ENCODE measurements around the gene ARHGAP40. TPM values are rescaled to one million over a fixed set of nuclear protein-coding genes. Genes with fewer than 3 reads are reported as not detected.

The ARHGAP40 gene
- total and polyA plus RNA-seq, 10 donors, result 0.03 TPM; not detected in 9

DNA sequence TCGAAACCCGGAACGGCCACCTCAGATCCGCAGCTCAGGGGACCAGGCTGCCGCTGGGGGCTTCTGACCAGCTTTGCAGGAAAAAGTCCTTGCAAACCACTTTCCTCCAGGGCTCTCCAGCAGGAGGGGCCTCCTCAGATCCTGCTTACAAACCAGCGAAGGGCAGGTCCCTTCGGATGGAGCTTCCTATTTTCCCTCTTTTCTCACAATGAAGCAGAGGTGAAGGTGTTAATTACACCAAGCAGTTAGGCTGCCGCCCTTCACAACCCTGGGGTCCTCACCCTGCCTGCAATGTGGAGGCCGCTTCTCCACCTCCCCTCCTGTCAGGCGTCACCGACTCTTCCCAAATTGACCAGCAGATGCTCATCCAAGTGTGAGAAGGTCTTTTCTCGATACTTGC is 5.7 kb downstream of the ARHGAP40 start:
- DNase-seq, result no peak
- peaks cover 0 to 60% (median 18%) of the 10 kb centered on the region in 7 donors for H3K27me3 ChIP-seq (replicated peaks in 1 of 7)
- H3K27ac ChIP-seq, result no peak overlapping the region
- 32 to 40% (median 38%) methylated on average over 12 of the region's 12 CpGs for WGBS, 5 donors
- TF ChIP-seq CTCF (IDR thresholded peaks at IDR 0.05 in 8 of 11, conservative IDR thresholded peaks at IDR 0.05 in 3 of 11) (no peak), POLR2AphosphoS5 (IDR thresholded peaks at IDR 0.05) (no peak), POLR2A (IDR thresholded peaks at IDR 0.05) (no peak)
- H3K4me1 ChIP-seq, result no peaks in the 10 kb centered on the region
- intact Hi-C loops (cut with DNase I; ENCODE audit: low total_unique reads), result no loop called here
- no peaks in the 10 kb centered on the region for H3K9me3 ChIP-seq
- no peaks in the 10 kb centered on the region for H3K36me3 ChIP-seq
- H3K4me3 ChIP-seq, result no peak overlapping the region

GRCh38 chr20:38608188-38608587 is 6.6 kb downstream of the ARHGAP40 start:
- no peak overlapping the region for H3K27ac ChIP-seq
- TF ChIP-seq POLR2AphosphoS5 (IDR thresholded peaks at IDR 0.05), result no peak
- no peak for TF ChIP-seq POLR2A (IDR thresholded peaks at IDR 0.05)
- no peak for TF ChIP-seq CTCF (IDR thresholded peaks at IDR 0.05 in 8 of 11, conservative IDR thresholded peaks at IDR 0.05 in 3 of 11)
- no peaks in the 10 kb centered on the region for H3K4me1 ChIP-seq
- WGBS, 5 donors, result 65 to 81% (median 74%) methylated on average over 4 of the region's 4 CpGs
- no peaks in the 10 kb centered on the region for H3K36me3 ChIP-seq
- no peak overlapping the region for H3K4me3 ChIP-seq
- H3K9me3 ChIP-seq, result no peaks in the 10 kb centered on the region
- DNase-seq, result no peak
- H3K27me3 ChIP-seq (replicated peaks in 1 of 7), result peaks cover 0 to 57% (median 10%) of the 10 kb centered on the region in 7 donors
- intact Hi-C loops (cut with DNase I; ENCODE audit: low total_unique reads), result no loop called here

- intact Hi-C loops (cut with DNase I; ENCODE audit: low total_unique reads), result no loop called here
- Histone ChIP-seq H3K4me1 (no peaks in the 10 kb centered on the region), H3K27me3 (replicated peaks in 1 of 7) (peaks cover 0 to 49% (median 4%) of the 10 kb centered on the region in 7 donors), H3K9me3 (no peaks in the 10 kb centered on the region), H3K4me3 (no peak overlapping the region), H3K36me3 (no peaks in the 10 kb centered on the region), H3K27ac (no peak overlapping the region)
- WGBS, 5 donors, result 83 to 92% (median 90%) methylated on average over 4 of the region's 4 CpGs
- TF ChIP-seq POLR2AphosphoS5 (IDR thresholded peaks at IDR 0.05) (no peak), POLR2A (IDR thresholded peaks at IDR 0.05) (no peak), CTCF (IDR thresholded peaks at IDR 0.05 in 8 of 11, conservative IDR thresholded peaks at IDR 0.05 in 3 of 11) (no peak)
- DNase-seq, result no peak
Measured at GRCh38 chr20:38609815-38610214, 8.2 kb downstream of the ARHGAP40 start.

GRCh38 chr20:38610521-38610920 is 8.9 kb downstream of the ARHGAP40 start:
- WGBS, 5 donors, result 77 to 80% (median 79%) methylated on average over 5 of the region's 5 CpGs
- intact Hi-C loops (cut with DNase I; ENCODE audit: low total_unique reads), result no loop called here
- Histone ChIP-seq H3K27ac (no peak overlapping the region), H3K4me3 (no peak overlapping the region), H3K27me3 (replicated peaks in 1 of 7) (peaks cover 0 to 50% (median 0%) of the 10 kb centered on the region in 7 donors), H3K4me1 (no peaks in the 10 kb centered on the region), H3K36me3 (no peaks in the 10 kb centered on the region), H3K9me3 (no peaks in the 10 kb centered on the region)
- TF ChIP-seq POLR2AphosphoS5 (IDR thresholded peaks at IDR 0.05), result no peak
- no peak for TF ChIP-seq CTCF (IDR thresholded peaks at IDR 0.05 in 8 of 11, conservative IDR thresholded peaks at IDR 0.05 in 3 of 11)
- DNase-seq, result no peak

Data from spleen (tissue), 11 donors.